ENCODE results near the gene C2CD4A. TPM values are rescaled to one million over a fixed set of nuclear protein-coding genes. Genes with fewer than 3 reads are reported as not detected.

C2CD4A gene, protein sequence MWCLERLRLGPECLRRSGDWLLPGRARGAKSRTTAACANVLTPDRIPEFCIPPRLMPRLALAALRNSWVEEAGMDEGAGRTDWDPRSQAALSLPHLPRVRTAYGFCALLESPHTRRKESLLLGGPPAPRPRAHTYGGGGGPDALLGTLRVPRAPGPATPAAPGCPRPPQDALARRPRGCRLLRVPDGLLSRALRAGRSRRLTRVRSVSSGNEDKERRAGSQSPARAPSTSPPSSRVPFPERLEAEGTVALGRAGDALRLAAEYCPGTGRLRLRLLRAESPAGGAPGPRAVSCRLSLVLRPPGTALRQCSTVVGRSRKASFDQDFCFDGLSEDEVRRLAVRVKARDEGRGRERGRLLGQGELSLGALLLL
- total RNA-seq, result not detected
- not detected for polyA plus RNA-seq (2013, experiment 1 of 2)
- not detected for polyA plus RNA-seq (2013, experiment 2 of 2)
- long read RNA-seq, experiment 1, result 0 reads
- long read RNA-seq, experiment 2, result 0 reads
- long read RNA-seq, experiment 3, result 0 reads
- long read RNA-seq, experiment 4, result 0 reads

DNA sequence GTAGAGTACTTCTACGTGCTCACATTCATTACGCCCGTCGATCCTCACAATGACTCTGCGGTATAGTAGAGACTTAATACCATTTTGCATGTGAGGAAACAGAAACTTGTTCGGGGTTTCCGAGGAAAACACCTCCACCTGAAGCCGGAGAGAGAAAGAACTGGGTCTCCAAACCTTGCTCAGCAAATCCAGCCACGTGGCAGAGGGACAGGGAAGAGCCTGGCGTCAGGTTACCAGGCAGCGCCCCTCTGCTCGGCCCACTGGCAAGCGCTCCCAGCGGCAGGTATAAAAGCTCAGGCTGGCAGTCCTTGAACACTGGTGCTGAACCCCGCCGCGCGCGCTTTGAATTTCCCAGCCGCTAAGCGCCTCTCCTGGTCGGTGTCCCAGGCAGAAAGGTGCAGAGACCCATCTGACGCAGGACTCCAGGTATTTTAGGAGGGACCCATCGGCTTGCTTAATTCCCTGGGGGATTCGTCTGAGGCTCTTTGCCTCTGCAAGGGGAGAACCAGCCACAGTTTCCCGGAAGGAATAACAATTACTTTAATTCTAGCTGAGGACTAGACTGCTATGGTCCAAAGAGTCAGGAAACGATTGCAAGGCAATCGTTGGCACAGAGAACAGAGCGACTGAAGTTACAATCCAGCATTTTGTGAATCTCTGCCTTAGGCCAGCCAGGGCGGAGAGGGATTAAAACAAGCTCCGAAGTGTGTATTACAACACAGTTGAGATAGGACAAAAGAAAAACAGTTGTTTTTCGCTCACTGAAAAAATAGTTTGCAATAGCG, at the start of gene C2CD4A:
TSS of gene C2CD4A (plus strand) at position 315 of the 785 bp plus-strand sequence. CDS start 637 bp downstream, outside the sequence.
- Mint-ChIP-seq H3K4me1 (peaks cover 12% of the 10 kb centered on the region), H3K36me3 (ENCODE audit: low read depth) (no peaks in the 10 kb centered on the region), H3K9me3 (no peaks in the 10 kb centered on the region), H3K27ac (no peak within 1 kb of the TSS), H3K4me3 (peak within 1 kb of the TSS; percentile 42), H3K27me3 (ENCODE audit: insufficient read depth) (peaks cover 79% of the 10 kb centered on the region)
- TF ChIP-seq, protein P1, sequence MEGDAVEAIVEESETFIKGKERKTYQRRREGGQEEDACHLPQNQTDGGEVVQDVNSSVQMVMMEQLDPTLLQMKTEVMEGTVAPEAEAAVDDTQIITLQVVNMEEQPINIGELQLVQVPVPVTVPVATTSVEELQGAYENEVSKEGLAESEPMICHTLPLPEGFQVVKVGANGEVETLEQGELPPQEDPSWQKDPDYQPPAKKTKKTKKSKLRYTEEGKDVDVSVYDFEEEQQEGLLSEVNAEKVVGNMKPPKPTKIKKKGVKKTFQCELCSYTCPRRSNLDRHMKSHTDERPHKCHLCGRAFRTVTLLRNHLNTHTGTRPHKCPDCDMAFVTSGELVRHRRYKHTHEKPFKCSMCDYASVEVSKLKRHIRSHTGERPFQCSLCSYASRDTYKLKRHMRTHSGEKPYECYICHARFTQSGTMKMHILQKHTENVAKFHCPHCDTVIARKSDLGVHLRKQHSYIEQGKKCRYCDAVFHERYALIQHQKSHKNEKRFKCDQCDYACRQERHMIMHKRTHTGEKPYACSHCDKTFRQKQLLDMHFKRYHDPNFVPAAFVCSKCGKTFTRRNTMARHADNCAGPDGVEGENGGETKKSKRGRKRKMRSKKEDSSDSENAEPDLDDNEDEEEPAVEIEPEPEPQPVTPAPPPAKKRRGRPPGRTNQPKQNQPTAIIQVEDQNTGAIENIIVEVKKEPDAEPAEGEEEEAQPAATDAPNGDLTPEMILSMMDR (conservative IDR thresholded peaks at IDR 0.05), result peak; percentile 54
- Histone ChIP-seq H3K27ac (ENCODE audit: low read depth, low read length) (no peak within 1 kb of the TSS), H3K4me3 (ENCODE audit: low read length) (peak within 1 kb of the TSS; percentile 50), H3K36me3 (ENCODE audit: control insufficient read depth, insufficient read depth, low read length) (no peaks in the 10 kb centered on the region), H3K9ac (ENCODE audit: extremely low read depth, low read length, poor library complexity, severe bottlenecking) (no peak within 1 kb of the TSS), H3K27me3 (ENCODE audit: control insufficient read depth, insufficient read depth, low read length, poor library complexity, severe bottlenecking) (peaks cover 88% of the 10 kb centered on the region), H3K4me1 (ENCODE audit: control insufficient read depth, insufficient read depth, low read length) (no peaks in the 10 kb centered on the region), H3K9me3 (ENCODE audit: control insufficient read depth, low read length) (no peaks in the 10 kb centered on the region)
- WGBS, 2 experiments (ENCODE audit: insufficient coverage in 1 of 2, insufficient read length in 1 of 2), result 8 to 9% methylated on average over 23 to 33 of the region's 33 CpGs
- DNase-seq, result peak; percentile 95

DNA sequence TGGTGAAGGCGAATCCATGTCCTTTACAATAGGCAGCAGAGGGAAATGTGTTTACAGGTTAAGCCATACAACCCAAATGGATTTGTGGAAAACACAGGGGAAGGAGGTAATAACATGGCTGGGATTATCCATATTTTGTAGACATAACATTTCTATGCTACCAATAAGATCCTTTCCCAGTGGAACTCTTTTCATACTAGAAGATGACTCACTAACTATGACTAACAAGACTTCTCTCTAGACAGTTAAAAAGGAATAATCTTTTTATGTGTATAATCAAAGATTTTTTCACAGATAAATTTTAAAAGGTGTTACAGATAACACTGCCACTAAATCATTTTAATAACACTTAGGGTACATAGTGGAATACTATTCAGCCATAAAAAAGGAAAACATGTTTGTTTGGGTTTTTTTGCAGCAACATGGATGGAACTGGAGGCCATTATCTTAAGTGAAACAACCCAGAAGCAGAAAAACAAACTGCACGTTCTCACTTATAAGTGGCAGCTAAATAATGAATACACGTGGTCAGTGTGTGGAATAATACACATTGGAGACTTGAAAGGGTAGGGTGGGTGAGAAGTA, 46.1 kb upstream of the C2CD4A start:
- H3K9me3 Mint-ChIP-seq, result peaks cover 13% of the 10 kb centered on the region
- no peak overlapping the region for H3K4me3 ChIP-seq (ENCODE audit: low read length)
- no peaks in the 10 kb centered on the region for H3K9me3 ChIP-seq (ENCODE audit: control insufficient read depth, low read length)
- H3K27me3 Mint-ChIP-seq (ENCODE audit: insufficient read depth), result no peaks in the 10 kb centered on the region
- TF ChIP-seq, protein P1 (conservative IDR thresholded peaks at IDR 0.05), result no peak
- WGBS, 2 experiments (ENCODE audit: insufficient coverage in 1 of 2, insufficient read length in 1 of 2), result 94 to 100% methylated on average over 1 to 3 of the region's 3 CpGs
- no peak overlapping the region for H3K27ac Mint-ChIP-seq
- peaks cover 26% of the 10 kb centered on the region for H3K36me3 Mint-ChIP-seq (ENCODE audit: low read depth)
- H3K27ac ChIP-seq (ENCODE audit: low read depth, low read length), result no peak overlapping the region
- H3K9ac ChIP-seq (ENCODE audit: extremely low read depth, low read length, poor library complexity, severe bottlenecking), result no peak overlapping the region
- H3K36me3 ChIP-seq (ENCODE audit: control insufficient read depth, insufficient read depth, low read length), result no peaks in the 10 kb centered on the region
- no peaks in the 10 kb centered on the region for H3K4me1 ChIP-seq (ENCODE audit: control insufficient read depth, insufficient read depth, low read length)
- H3K27me3 ChIP-seq (ENCODE audit: control insufficient read depth, insufficient read depth, low read length, poor library complexity, severe bottlenecking), result no peaks in the 10 kb centered on the region
- no peak overlapping the region for H3K4me3 Mint-ChIP-seq
- H3K4me1 Mint-ChIP-seq, result no peaks in the 10 kb centered on the region
- DNase-seq, result no peak

DNA sequence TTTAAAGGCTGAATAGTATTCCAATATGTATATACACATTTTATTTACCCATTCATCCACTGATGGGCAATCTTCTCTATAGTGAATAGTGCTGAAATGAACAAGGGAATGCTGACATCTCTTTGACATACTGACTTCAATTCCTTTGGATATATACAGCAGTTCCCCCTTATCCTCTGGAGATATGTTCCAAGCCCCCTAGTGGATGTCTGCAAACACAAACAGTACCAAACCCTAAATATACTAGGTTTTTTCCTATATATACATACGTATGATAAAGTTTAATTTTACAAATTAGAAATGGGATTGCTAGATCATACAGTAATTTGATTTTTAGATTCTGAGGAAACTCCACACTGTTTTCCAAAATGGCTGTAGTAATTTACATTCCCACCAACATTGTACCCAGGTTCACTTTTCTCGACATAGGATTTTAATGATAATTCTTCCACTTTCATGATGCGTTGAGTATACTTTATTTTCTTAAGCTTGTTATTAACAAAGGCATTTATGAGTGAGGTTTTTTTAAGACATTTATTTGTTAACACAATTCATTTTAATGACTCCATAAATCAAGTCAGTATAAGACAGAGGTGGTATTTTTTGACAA, 44.7 kb upstream of the C2CD4A start:
- Histone ChIP-seq H3K27me3 (ENCODE audit: control insufficient read depth, insufficient read depth, low read length, poor library complexity, severe bottlenecking) (no peaks in the 10 kb centered on the region), H3K36me3 (ENCODE audit: control insufficient read depth, insufficient read depth, low read length) (no peaks in the 10 kb centered on the region), H3K4me1 (ENCODE audit: control insufficient read depth, insufficient read depth, low read length) (no peaks in the 10 kb centered on the region), H3K9ac (ENCODE audit: extremely low read depth, low read length, poor library complexity, severe bottlenecking) (no peak overlapping the region), H3K4me3 (ENCODE audit: low read length) (no peak overlapping the region), H3K9me3 (ENCODE audit: control insufficient read depth, low read length) (no peaks in the 10 kb centered on the region), H3K27ac (ENCODE audit: low read depth, low read length) (no peak overlapping the region)
- WGBS, 2 experiments (ENCODE audit: insufficient coverage in 1 of 2, insufficient read length in 1 of 2), result 100% methylated on average over 2 of the region's 3 CpGs; no CpG with 5 or more reads in 1 of the 2 experiments
- no peak for DNase-seq
- no peaks in the 10 kb centered on the region for H3K4me1 Mint-ChIP-seq
- no peak overlapping the region for H3K4me3 Mint-ChIP-seq
- no peaks in the 10 kb centered on the region for H3K27me3 Mint-ChIP-seq (ENCODE audit: insufficient read depth)
- peaks cover 21% of the 10 kb centered on the region for H3K36me3 Mint-ChIP-seq (ENCODE audit: low read depth)
- TF ChIP-seq, protein P1 (conservative IDR thresholded peaks at IDR 0.05), result peak; percentile 79
- H3K27ac Mint-ChIP-seq, result no peak overlapping the region
- H3K9me3 Mint-ChIP-seq, result peaks cover 4% of the 10 kb centered on the region
